MM.1S (cell line): Measurements from ENCODE around the gene BPIFB2.

Experiments used
- DNase-seq: peaks from one replicate; pipeline ENCODE4 v3.0.0-alpha.2; 2015
- H2AFZ ChIP-seq: fragments of 300-600 bp; sonication (generic); 2 replicates; pipeline ENCODE4 v1.6.0; 2016; ENCODE audit warnings: antibody characterized with exemption, low read length
- H3F3A ChIP-seq: fragments of 300-600 bp; sonication (generic); 2 replicates; pipeline ENCODE4 v1.6.1; 2016; ENCODE audit warnings: mild to moderate bottlenecking, antibody characterized with exemption, low read length, moderate library complexity, mixed read lengths; ENCODE audit not compliant: insufficient read depth
- H3K27ac ChIP-seq: fragments of 300-600 bp; sonication (generic); 2 replicates; pipeline ENCODE4 v1.5.1; 2016; ENCODE audit warnings: mild to moderate bottlenecking, low read length
- H3K27me3 ChIP-seq: fragments of 300-600 bp; sonication (generic); replicated peaks from 2 replicates; pipeline ENCODE4 v1.6.0; 2016; ENCODE audit warnings: low read length; ENCODE audit not compliant: insufficient read depth
- H3K36me3 ChIP-seq: fragments of 300-600 bp; sonication (generic); replicated peaks from 2 replicates; pipeline ENCODE4 v1.6.1; 2016; ENCODE audit warnings: mild to moderate bottlenecking, low read length, mixed read lengths; ENCODE audit not compliant: insufficient read depth
- H3K4me1 ChIP-seq: fragments of 300-600 bp; sonication (generic); 2 replicates; pipeline ENCODE4 v1.6.1; 2016; ENCODE audit warnings: low read length, mixed read lengths
- H3K4me2 ChIP-seq: fragments of 300-600 bp; sonication (generic); 2 replicates; pipeline ENCODE4 v1.6.0; 2016; ENCODE audit warnings: low read depth, low read length
- H3K4me3 ChIP-seq: fragments of 300-600 bp; sonication (generic); 2 replicates; pipeline ENCODE4 v1.5.1; 2016; ENCODE audit warnings: low read length, mixed read lengths
- H3K79me2 ChIP-seq: fragments of 300-600 bp; sonication (generic); 2 replicates; pipeline ENCODE4 v1.6.1; 2016; ENCODE audit warnings: mixed run types, low read length, mixed read lengths
- H3K9ac ChIP-seq: fragments of 300-600 bp; sonication (generic); 2 replicates; pipeline ENCODE4 v1.6.1; 2016; ENCODE audit warnings: low read length, mixed read lengths
- H3K9me2 ChIP-seq: fragments of 300-600 bp; sonication (generic); replicated peaks from 2 replicates; pipeline ENCODE4 v1.6.1; 2016; ENCODE audit warnings: mild to moderate bottlenecking, low read length, mixed read lengths; ENCODE audit not compliant: insufficient read depth
- H3K9me3 ChIP-seq: fragments of 300-600 bp; sonication (generic); replicated peaks from 2 replicates; pipeline ENCODE4 v1.6.1; 2016; ENCODE audit warnings: mild to moderate bottlenecking, low read length, mixed read lengths; ENCODE audit not compliant: insufficient read depth
- H4K20me1 ChIP-seq: fragments of 300-600 bp; sonication (generic); 2 replicates; pipeline ENCODE4 v1.6.1; 2016; ENCODE audit warnings: mild to moderate bottlenecking, low read length, moderate library complexity, mixed read lengths; ENCODE audit not compliant: insufficient read depth
- EZH2 ChIP-seq: fragments of 300-600 bp; sonication (generic); optimal IDR thresholded peaks from 2 replicates; pipeline ENCODE3; 2017; ENCODE audit warnings: low read depth, mild to moderate bottlenecking, antibody characterized with exemption, low read length, mixed read lengths
- EZH2phosphoT487 ChIP-seq: fragments of 300-600 bp; sonication (generic); IDR thresholded peaks from 2 replicates; pipeline ENCODE4 v1.6.1; 2018; ENCODE audit warnings: antibody characterized with exemption, low read length
- TF ChIP-seq, protein P1 (sequence below): fragments of 300-600 bp; sonication (generic); IDR thresholded peaks from 2 replicates; pipeline ENCODE4 v1.5.1; 2016; ENCODE audit warnings: antibody characterized with exemption, low read length, mixed read lengths

The BPIFB2 gene

GRCh38 chr20:33065785-33066184, 58.3 kb downstream of the BPIFB2 start:
- Histone ChIP-seq H3K4me1 (no peaks in the 10 kb centered on the region), H3K4me3 (no peak overlapping the region), H3K9me3 (no peaks in the 10 kb centered on the region), H2AFZ (no peak overlapping the region), H3K27me3 (peaks cover 35% of the 10 kb centered on the region), H3K9ac (no peak overlapping the region), H3K36me3 (no peaks in the 10 kb centered on the region), H3F3A (no peaks in the 10 kb centered on the region), H4K20me1 (no peaks in the 10 kb centered on the region), H3K79me2 (no peaks in the 10 kb centered on the region), H3K27ac (no peak overlapping the region), H3K4me2 (no peak overlapping the region), H3K9me2 (no peaks in the 10 kb centered on the region)
- TF ChIP-seq, protein P1, sequence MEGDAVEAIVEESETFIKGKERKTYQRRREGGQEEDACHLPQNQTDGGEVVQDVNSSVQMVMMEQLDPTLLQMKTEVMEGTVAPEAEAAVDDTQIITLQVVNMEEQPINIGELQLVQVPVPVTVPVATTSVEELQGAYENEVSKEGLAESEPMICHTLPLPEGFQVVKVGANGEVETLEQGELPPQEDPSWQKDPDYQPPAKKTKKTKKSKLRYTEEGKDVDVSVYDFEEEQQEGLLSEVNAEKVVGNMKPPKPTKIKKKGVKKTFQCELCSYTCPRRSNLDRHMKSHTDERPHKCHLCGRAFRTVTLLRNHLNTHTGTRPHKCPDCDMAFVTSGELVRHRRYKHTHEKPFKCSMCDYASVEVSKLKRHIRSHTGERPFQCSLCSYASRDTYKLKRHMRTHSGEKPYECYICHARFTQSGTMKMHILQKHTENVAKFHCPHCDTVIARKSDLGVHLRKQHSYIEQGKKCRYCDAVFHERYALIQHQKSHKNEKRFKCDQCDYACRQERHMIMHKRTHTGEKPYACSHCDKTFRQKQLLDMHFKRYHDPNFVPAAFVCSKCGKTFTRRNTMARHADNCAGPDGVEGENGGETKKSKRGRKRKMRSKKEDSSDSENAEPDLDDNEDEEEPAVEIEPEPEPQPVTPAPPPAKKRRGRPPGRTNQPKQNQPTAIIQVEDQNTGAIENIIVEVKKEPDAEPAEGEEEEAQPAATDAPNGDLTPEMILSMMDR, result no peak
- no peak for DNase-seq

GRCh38 chr20:33067806-33068205, 60.3 kb downstream of the BPIFB2 start:
- no peaks in the 10 kb centered on the region for H3K36me3 ChIP-seq
- no peak for DNase-seq
- H2AFZ ChIP-seq, result no peak overlapping the region
- no peak overlapping the region for H3K9ac ChIP-seq
- H3K4me1 ChIP-seq, result no peaks in the 10 kb centered on the region
- H3K9me3 ChIP-seq, result no peaks in the 10 kb centered on the region
- no peaks in the 10 kb centered on the region for H4K20me1 ChIP-seq
- no peaks in the 10 kb centered on the region for H3F3A ChIP-seq
- H3K9me2 ChIP-seq, result no peaks in the 10 kb centered on the region
- H3K27ac ChIP-seq, result no peak overlapping the region
- no peak overlapping the region for H3K4me3 ChIP-seq
- H3K79me2 ChIP-seq, result no peaks in the 10 kb centered on the region
- TF ChIP-seq EZH2, result no peak
- peaks cover 31% of the 10 kb centered on the region for H3K27me3 ChIP-seq
- no peak overlapping the region for H3K4me2 ChIP-seq

GRCh38 chr20:33068251-33068939, 60.9 kb downstream of the BPIFB2 start:
- TF ChIP-seq, protein P1, result no peak
- TF ChIP-seq EZH2phosphoT487, result no peak
- TF ChIP-seq EZH2, result no peak
- Histone ChIP-seq H3K4me3 (no peak overlapping the region), H3K79me2 (no peaks in the 10 kb centered on the region), H3K4me2 (no peak overlapping the region), H3K9ac (no peak overlapping the region), H3K27me3 (peaks cover 35% of the 10 kb centered on the region), H2AFZ (no peak overlapping the region), H3K4me1 (no peaks in the 10 kb centered on the region), H3F3A (no peaks in the 10 kb centered on the region), H3K36me3 (no peaks in the 10 kb centered on the region), H3K27ac (no peak overlapping the region), H4K20me1 (no peaks in the 10 kb centered on the region), H3K9me3 (no peaks in the 10 kb centered on the region), H3K9me2 (no peaks in the 10 kb centered on the region)
- no peak for DNase-seq

DNA sequence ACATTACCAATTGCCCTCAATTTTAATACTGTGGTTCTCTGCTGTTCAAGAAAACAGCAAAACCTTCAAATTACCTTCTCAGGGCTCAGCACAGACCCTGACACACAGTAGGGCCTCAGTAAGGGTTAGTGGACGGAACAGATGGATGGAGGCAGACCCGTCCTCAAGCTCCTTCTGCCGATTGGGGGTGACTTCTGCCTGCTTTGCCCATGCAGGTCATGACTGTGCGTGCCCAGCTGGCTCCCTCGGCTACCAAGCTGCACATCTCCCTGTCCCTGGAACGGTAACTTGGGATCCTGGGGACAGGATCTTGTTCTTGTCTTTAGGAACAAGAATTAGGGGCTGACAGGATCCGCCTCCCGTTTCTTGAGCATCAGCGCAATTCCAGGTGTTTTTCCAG, 62.2 kb downstream of the BPIFB2 start:
- H3K36me3 ChIP-seq, result no peaks in the 10 kb centered on the region

More for the DNA sequence above, 62.2 kb downstream of the BPIFB2 start:
- no peak overlapping the region for H3K9ac ChIP-seq
- no peak for DNase-seq
- H3K4me3 ChIP-seq, result no peak overlapping the region
- H3K27me3 ChIP-seq, result peaks cover 45% of the 10 kb centered on the region
- H2AFZ ChIP-seq, result no peak overlapping the region
- H3K4me2 ChIP-seq, result no peak overlapping the region
- H4K20me1 ChIP-seq, result no peaks in the 10 kb centered on the region
- H3K4me1 ChIP-seq, result no peaks in the 10 kb centered on the region
- no peaks in the 10 kb centered on the region for H3K79me2 ChIP-seq
- no peaks in the 10 kb centered on the region for H3F3A ChIP-seq
- no peaks in the 10 kb centered on the region for H3K9me3 ChIP-seq
- H3K9me2 ChIP-seq, result no peaks in the 10 kb centered on the region
- TF ChIP-seq, protein P1, result no peak
- H3K27ac ChIP-seq, result no peak overlapping the region
